DMS79 treated with DMSO at 0.1 percent for 48 hours (cell line): ENCODE measurements around the gene NAPG.
"Not testable (repeated sequence)": the region's sequence is repeated elsewhere in the genome, so short reads cannot be mapped to it uniquely, and the experiment has no call there.

Experiments used
- DNase-seq: peaks from one replicate; lab custom pipeline; 2025; lab: John Stamatoyannopoulos, UW

NAPG gene

DNA sequence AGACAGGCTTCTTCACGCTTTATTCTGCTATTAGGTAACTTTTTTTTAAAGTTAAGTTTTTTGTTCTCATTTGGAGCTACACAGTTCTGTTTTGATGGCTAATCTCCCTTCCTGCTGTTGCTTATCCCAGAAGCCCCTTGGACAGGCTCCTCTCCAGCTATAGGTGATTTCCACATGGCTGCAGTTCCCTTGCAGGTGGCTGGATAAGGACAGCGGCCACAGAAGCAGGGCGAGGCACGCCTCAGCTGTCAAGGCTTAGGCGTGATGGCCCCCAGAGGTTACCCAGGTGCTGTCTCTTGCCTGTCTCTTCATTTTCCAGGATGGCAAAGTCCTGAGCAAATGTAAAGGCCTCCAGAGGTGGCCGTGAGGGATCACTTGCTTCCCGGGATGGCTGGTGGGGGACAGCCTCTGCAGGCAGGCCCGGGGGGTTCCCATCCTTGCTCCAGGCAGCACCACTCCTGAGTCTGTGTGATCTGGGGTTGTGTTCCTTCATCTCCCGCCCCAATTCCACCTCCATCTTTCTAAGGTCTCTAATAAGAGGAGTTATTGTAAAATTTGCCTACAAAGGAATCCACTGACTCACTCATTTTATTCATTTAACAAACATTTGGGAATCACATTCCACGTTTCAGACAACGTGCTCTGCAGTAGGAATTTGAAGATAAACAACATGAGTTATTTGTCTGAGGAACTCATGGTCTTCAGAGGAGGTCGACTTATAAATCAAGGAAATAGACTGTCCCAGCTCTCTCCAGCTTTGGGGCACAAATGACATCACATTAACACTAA, 53.4 kb downstream of the NAPG start:
- DNase-seq = no peak

DNA sequence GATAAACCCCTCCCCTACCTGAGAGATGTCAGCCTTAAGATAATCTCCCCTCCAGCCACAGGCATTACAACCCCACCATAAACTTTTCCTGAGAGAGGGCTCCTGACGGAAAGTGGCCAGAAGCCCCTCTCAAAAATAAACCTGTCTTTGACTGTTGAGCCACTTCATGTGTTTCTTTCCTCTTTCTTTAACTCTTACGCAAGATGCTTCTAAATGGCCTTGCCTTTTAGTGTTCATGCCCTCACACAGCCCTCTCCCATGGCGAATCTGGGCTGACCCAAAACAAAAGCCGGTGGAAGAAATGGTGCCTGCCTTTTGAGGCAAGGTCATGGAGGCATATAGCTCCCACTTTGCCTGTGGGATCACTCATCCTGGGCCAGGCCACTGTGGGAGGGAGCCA, 54.4 kb downstream of the NAPG start:
- no peak for DNase-seq

DNA sequence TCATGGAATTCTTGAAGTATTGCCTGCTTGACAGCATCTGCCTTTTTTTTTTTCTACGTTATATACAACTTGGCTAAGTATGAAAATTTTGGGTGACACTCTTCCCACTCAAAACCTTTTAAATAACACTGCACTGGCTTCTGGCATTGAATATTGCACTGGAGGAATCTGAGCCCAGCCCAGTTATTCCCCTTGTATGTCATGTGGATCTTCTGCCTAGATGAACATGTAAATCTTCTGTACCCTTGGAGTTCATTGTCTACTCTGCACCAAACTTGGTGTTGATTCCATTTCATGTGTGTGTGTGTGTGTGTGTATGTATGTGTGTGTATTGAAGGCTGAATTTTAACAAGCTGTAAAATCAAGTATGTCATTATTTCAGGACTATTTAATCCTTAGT, 59.4 kb downstream of the NAPG start:
- no peak for DNase-seq

DNA sequence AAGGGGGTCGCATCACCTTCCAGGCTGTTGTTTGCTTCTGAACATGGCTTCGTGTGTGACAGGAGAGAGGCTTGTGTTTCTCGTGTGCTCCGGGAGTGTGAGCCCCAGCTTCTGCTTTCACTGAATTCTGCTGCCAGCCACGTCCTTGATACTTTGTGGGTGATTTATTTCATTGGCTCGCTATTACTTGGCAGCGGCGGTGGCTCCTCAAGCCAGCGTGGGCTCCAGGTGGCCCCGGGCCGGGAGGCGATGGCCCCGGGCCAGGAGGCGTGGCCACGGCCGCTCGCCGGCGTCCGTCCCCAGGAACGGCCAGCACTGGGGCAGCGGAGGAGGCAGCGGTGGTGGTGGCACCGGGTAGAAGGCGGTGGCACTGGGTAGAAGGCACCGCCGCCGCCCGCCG, 63.1 kb downstream of the NAPG start:
- peak; percentile 81 for DNase-seq

DNA sequence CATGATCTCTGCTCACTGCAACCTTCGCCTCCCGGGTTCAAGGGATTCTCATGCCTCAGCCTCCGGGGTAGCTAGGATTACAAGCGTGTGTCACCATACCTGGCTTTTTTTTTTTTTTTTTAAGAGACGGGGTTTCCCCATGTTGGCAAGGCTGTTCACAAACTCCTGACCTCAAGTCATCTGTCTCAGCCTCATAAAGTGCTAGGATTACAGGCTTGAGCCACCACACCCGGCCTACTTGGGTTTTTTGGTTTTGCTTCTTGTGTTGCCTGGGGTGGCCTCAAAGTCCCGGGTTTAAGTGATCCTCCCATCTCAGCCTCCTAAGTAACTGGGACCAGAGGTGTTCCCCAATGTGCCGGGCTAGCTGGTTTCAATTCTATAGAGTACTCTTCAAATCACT, 64.6 kb downstream of the NAPG start:
- DNase-seq = no peak

DNA sequence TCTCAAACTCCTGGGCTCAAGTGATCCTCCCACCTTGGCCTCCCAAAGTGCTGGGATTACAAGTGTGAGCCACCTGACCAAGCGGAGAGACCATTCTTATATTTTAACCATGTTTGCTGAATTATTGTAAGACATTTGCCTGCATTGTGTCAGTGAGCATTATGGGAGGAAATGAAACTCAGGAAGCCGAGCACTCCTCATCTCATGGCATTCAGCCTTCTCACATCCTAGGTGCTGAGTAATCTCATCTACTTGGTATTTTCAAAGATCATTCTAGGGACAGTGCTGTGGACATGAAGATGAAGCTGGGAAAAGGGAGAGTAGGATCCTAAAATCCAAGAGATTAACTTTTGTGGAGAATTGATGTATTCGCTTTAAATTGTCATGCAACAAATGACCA, 66.1 kb downstream of the NAPG start:
- DNase-seq = no peak

DNA sequence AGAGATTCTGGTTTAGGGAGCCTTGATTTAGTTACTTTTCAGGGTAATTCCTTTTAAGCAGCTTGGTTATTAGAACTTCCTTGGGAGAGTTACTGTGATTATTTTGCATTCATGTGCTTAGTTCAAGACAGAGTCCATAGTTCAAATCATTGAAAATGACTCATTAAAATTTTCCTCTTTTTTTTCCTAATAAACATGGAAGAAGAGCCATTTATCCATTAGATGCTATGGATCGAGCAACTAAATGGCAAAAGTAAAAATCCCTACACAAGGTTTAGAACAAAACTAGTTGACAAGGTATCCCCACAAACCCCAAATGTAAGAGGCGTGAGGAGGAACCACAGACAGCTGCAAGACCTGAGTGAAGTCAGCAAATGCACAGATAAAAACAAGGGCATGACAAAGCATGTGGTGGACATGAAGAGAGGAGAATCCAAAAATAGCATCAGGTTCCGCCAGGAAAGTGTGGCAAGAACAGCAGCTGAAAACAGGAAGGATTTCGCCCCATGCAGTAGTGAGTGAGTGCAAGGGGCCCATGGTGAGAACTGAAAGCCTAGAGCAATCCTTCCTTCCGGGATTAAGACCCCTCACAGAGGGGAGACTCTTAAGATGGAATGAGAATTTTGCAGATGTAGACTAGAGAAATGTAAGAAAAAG, 67.7 kb downstream of the NAPG start:
- DNase-seq = not testable (repeated sequence)

DNA sequence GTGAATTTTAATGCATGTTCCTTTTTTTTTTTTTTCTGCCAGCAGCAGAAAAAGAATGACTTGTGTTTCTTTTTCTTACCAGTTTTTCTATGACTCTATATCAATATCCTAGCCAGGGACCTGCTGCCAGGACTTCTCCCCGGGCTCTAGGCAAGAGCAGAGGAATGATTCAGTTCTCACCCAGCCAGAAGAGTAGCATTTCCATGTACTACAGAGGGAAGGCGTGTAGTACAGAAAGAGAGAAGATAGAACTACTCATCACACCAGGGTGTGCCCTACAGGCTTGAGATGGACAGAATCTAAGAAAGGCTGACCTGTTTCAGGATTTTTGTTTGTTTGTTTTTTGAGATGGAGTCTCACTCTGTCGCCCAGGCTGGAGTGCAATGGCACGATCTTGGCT, 70.1 kb downstream of the NAPG start:
- DNase-seq = not testable (repeated sequence)

DNA sequence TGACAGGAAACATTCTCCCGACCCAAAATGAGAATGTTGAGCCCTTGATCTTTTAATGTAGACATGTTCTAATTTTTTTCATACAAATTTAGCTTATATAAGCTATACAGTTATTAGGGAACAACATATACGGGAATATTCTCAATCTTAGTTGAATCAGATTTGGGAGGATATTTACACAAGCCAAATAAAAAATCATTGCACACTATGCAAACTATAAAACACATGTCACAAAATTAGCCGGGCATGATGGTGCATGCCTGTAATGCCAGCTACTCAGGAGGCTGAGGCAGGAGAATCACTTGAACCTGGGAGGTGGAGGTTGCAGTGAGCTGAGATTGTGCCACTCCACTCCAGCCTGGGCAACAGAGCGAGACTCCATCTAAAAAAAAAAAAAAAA, 71.9 kb downstream of the NAPG start:
- not testable (repeated sequence) for DNase-seq

DNA sequence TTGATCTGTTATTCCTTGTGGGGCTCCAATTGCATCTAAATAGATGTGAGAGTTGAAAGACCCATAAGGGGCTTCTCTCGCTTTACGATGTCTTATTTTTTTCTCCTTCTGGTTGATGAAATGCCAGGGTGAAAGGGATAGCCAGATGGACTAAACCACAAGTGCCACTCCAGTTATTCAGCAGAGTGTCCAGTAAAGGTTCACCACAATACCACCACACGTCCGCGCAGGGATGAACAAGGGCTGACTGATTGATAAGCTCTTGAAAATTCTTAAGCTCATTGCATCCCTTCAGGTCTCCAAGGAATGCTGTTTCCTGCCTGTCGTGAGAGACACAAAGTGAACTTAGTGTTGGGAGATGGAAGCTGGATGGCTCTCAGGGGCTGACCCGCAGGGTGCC, 74.9 kb downstream of the NAPG start:
- not testable (repeated sequence) for DNase-seq
